Measurements from ENCODE around the gene SRGAP3. TPM values are rescaled to one million over a fixed set of nuclear protein-coding genes. Genes with fewer than 3 reads are reported as not detected.

The SRGAP3 gene
- total and polyA plus RNA-seq, 8 donors = 5.1 to 28.9 (median 22.4) TPM

DNA sequence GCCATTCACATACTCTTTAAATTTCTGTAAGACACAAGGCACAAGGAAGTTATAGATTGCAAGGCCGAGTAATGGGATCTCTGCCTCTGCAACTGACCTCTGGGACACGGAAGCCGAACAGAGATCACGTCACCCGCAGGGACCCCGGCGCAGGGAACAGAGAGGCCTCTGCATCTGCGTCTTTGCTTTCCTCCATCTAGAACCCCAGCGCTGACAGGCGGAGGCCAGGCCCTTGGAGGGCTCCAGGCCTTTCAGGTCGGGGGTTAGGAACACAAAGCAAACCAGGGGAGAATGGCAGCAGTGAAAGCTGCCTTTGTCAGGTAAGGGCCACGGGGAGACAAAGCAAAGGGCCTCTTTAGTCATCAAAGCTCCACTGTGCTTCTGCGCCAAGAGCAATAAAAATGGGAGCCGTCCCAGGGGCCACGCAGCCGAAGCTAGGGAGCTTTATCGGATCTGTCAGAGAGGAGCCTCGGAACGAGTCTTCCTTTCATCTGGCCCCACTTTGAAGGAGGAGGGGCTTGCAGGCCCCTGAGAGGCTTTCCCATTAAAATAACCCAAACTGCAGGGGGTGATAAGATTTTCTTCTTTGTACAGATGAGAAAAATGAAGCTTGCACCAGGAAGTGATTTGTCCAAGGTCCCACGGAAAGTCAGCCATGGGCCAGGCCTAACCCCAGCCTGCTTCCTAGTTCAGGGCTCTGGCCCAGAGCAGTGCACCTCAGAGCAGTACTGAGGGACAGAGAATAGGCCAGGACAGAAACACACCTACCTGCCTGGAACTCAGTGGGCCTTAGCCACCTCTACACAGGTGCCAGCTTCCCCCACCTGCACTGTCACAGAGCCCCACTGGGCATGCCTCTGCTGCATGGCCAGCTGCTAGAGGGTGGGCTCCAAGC is 201.7 kb downstream of the SRGAP3 start:
- Histone ChIP-seq H3K36me3 (no peaks in the 10 kb centered on the region), H3K27ac (no peak overlapping the region), H3K27me3 (no peaks in the 10 kb centered on the region), H3K4me1 (no peaks in the 10 kb centered on the region), H3K4me3 (no peak overlapping the region), H3K9me3 (no peaks in the 10 kb centered on the region)
- intact Hi-C loops (cut with DNase I) = no loop called here
- TF ChIP-seq, protein P1, sequence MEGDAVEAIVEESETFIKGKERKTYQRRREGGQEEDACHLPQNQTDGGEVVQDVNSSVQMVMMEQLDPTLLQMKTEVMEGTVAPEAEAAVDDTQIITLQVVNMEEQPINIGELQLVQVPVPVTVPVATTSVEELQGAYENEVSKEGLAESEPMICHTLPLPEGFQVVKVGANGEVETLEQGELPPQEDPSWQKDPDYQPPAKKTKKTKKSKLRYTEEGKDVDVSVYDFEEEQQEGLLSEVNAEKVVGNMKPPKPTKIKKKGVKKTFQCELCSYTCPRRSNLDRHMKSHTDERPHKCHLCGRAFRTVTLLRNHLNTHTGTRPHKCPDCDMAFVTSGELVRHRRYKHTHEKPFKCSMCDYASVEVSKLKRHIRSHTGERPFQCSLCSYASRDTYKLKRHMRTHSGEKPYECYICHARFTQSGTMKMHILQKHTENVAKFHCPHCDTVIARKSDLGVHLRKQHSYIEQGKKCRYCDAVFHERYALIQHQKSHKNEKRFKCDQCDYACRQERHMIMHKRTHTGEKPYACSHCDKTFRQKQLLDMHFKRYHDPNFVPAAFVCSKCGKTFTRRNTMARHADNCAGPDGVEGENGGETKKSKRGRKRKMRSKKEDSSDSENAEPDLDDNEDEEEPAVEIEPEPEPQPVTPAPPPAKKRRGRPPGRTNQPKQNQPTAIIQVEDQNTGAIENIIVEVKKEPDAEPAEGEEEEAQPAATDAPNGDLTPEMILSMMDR (IDR thresholded peaks at IDR 0.05) = no peak
- ATAC-seq (no peak), DNase-seq (no peak)

DNA sequence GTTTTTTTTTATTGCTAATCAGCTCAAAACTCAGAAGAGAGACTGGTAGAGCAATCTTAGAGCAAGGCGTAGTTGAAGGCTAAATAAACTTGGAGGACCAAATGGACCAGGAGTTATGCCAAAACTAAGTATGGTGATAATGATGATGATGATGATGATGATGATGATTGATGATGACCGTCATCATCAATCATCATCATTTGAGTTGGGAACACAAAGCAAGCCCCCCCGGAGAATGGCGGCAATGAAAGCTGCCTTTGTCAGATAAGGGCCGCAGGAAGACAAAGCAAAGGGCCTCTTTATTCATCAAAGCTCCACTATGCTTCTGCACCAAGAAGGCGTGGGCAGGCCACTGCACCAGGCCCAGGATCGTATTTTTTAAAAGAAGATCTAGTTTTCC is 204.1 kb downstream of the SRGAP3 start:
- no peaks in the 10 kb centered on the region for H3K9me3 ChIP-seq
- H3K27ac ChIP-seq = no peak overlapping the region
- H3K4me1 ChIP-seq = no peaks in the 10 kb centered on the region
- no peaks in the 10 kb centered on the region for H3K36me3 ChIP-seq
- TF ChIP-seq, protein P1 (IDR thresholded peaks at IDR 0.05) = no peak
- intact Hi-C loops (cut with DNase I) = no loop called here
- no peak overlapping the region for H3K4me3 ChIP-seq
- no peaks in the 10 kb centered on the region for H3K27me3 ChIP-seq
- no peak for DNase-seq
- ATAC-seq = no peak

DNA sequence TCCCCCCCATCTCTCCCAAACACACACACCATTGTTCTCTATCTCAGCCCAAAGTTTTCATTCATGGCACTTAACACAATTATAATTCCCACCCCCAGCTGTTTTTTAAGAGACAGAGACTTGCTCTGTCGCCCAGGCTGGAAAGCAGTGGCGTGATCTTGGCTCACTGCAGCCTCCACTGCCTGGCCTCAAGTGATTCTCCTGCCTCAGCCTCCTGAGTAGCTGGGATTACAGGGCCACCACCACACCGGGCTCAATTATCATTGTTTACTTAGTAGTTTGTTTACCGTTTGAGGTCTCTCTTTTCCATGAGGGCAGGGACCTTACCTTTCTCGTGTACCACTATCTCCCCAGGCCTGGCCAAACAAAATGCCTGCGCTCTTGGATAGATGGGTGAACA is 206.4 kb downstream of the SRGAP3 start:
- no peak overlapping the region for H3K27ac ChIP-seq
- H3K36me3 ChIP-seq = no peaks in the 10 kb centered on the region
- H3K27me3 ChIP-seq = no peaks in the 10 kb centered on the region
- no peak overlapping the region for H3K4me3 ChIP-seq
- no peaks in the 10 kb centered on the region for H3K9me3 ChIP-seq
- DNase-seq = no peak
- no peak for ATAC-seq
- intact Hi-C loops (cut with DNase I) = no loop called here
- no peaks in the 10 kb centered on the region for H3K4me1 ChIP-seq
- TF ChIP-seq, protein P1 (IDR thresholded peaks at IDR 0.05) = no peak

DNA sequence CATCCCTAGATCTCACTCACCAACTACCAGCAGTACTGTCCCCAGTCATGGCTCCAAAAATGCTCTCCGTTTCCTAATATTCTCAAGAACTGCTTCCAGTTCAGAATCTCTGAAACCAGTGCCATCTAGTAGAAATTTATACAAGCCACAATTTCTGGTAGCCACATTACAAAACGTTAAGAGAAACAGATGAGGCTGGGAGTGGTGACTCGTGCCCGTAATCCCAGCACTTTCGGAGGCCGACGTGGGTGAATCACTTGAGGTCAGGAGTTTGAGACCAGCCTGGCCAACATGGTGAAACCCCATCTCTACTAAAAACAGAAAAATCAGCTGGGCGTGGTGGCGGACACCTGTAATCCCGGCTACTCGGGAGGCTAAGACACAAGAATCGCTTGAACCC is 207.8 kb downstream of the SRGAP3 start:
- Histone ChIP-seq H3K4me1 (peaks cover 0 to 11% of the 10 kb centered on the region in 2 donors), H3K27me3 (no peaks in the 10 kb centered on the region), H3K9me3 (no peaks in the 10 kb centered on the region), H3K36me3 (no peaks in the 10 kb centered on the region), H3K4me3 (no peak overlapping the region), H3K27ac (no peak overlapping the region)
- no peak for ATAC-seq
- DNase-seq = no peak
- TF ChIP-seq, protein P1 (IDR thresholded peaks at IDR 0.05) = no peak
- intact Hi-C loops (cut with DNase I) = no loop called here

DNA sequence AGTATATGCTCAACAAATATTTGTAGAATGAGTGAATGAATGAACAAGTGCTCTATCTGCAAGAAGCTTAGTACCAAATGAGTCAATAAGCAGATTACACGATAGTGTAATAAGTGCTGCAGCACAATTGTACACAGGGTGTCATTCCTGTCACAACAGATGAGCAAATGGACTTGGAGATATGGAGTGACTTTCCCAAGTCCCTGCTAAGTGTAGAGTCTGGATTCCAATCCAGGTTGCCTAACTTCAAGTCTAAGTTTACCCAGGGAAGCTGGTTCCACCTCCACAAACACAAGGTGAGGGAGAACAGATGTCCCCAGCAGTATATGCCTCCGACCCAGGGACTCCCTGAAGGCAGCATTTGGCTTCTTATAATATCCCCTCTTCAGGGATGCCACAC is 208.4 kb downstream of the SRGAP3 start:
- Histone ChIP-seq H3K36me3 (no peaks in the 10 kb centered on the region), H3K27ac (no peak overlapping the region), H3K4me3 (no peak overlapping the region), H3K4me1 (peaks cover 0 to 17% of the 10 kb centered on the region in 2 donors), H3K27me3 (no peaks in the 10 kb centered on the region), H3K9me3 (no peaks in the 10 kb centered on the region)
- ATAC-seq = no peak
- DNase-seq = no peak
- TF ChIP-seq, protein P1 (IDR thresholded peaks at IDR 0.05) = no peak
- intact Hi-C loops (cut with DNase I) = no loop called here
